Keratinocyte (primary cell): Measurements from ENCODE around the gene GPRC5C.

Experiments used
- CTCF ChIP-seq, 3 experiments: IDR thresholded peaks in 1 of 3; conservative IDR thresholded peaks in 1 of 3; optimal IDR thresholded peaks in 1 of 3; 2 replicates in 2 of 3; 3 replicates in 1 of 3; pipeline versions ENCODE3 to v1.5.1; 2011; ENCODE audit warnings: low read length in 3 of 3, mild to moderate bottlenecking in 3 of 3, moderate library complexity in 2 of 3, control low read depth in 1 of 3, inconsistent platforms in 1 of 3; ENCODE audit not compliant: insufficient read depth in 2 of 3; ENCODE audit errors: extremely low read depth in 1 of 3
- EZH2 ChIP-seq: IDR thresholded peaks from one replicate; pipeline ENCODE4 v1.6.1; 2012; ENCODE audit warnings: inconsistent platforms, mild to moderate bottlenecking, low read length, moderate library complexity

GRCh38 chr17:74484066-74484465 is 52.2 kb downstream of the GPRC5C start:
- no peak for TF ChIP-seq CTCF (optimal IDR thresholded peaks at IDR 0.05 in 1 of 3, IDR thresholded peaks at IDR 0.05 in 1 of 3, conservative IDR thresholded peaks at IDR 0.05 in 1 of 3; ENCODE audit: extremely low read depth in 1 of 3, insufficient read depth in 2 of 3, low read length in 3 of 3)
- TF ChIP-seq EZH2, result no peak
